ENCODE data around the gene FGFR2.
A peak's percentile ranks its signal among the peaks of the same experiment; 100 is the strongest.
"Not testable (repeated sequence)": the region's sequence is repeated elsewhere in the genome, so short reads cannot be mapped to it uniquely, and the experiment has no call there.

FGFR2 gene

GRCh38 chr10:121556455-121556854 lies 41.8 kb downstream of the FGFR2 start:
- no peak for DNase-seq

- DNase-seq: not testable (repeated sequence)
Measured at GRCh38 chr10:121554916-121555315, 43.3 kb downstream of the FGFR2 start.

DNA sequence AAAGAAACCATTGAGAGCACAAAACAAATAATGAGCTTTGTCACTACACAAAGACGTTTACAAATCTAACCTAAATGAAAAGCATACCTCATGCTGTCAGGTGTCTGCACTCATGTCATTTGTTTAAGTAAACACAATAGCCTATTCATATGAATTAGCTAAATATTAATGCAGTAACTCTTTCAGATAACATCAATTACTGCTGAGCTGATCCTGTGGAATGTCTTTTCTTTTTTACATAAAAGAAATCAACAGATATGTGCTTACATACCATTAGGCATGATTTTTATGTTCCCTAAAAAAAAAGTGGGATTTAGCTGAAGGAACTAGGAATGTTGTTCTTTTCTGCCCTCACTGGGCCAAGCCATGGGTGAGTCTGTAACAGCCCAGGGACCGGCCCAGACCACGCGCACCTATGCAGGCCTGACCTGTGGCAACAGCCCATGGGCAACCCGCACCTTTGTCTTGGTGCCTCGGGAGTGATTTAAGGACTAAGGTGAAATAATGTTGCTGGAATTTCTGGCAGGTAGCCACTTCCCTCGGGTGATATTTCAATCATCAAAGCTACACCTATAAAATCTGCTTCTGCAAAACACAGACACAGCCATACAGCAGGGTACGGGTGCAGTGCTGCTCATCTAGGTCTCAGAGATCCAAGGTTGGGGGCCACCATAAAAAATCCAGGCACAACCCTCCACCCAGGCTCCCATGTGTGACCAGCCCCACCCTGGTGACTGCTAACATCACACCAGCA lies 44.6 kb downstream of the FGFR2 start:
- DNase-seq: peak in 1 of 56 donors; percentile 35

DNA sequence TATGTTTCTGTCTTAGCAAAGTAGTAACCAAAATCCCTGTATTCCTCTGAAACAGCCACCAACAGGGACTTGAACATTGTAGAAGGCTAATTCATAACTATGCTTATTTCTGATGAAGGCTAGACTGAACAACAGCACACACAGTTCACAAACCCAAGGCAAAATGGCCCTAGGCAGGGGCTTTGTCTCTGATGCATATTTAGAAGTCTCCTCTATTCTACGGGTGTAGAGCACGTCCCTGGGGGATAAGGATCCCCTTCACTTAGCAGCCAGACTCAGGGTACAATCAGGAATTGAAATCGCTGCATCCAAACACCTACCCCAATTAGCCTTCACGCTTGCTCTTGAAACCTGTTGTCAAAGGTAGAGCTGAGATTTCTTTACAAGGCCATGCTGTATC lies 45.5 kb downstream of the FGFR2 start:
- no peak for DNase-seq

- no peak for DNase-seq
Measured at GRCh38 chr10:121551210-121551885, 46.9 kb downstream of the FGFR2 start.

DNA sequence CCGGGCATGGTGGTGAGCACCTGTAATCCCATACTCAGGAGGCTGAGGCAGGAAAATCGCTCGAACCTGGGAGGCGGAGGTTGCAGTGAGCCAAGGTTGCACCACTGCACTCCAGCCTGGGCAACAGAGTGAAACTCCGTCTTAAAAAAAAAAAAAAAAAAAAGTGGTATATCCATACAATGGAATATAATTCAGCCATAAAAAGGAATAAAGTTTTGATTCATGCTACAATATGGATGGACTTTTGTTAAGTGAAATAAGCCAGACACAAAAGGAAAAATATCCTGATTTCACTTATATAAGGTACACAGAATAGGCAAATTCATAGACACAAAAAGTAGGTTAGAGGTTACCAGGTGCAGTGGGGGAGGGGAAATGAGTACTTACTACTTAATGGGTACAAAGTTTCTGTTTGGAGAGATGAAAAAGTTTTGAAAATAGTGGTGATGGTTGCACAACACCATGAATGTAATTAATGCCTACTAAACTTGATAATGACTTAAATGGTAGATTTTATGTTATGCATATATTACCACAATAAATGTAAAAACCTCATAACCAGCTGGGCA lies 53.9 kb downstream of the FGFR2 start:
- no peak for DNase-seq

GRCh38 chr10:121543545-121543944 lies 54.7 kb downstream of the FGFR2 start:
- DNase-seq: no peak

GRCh38 chr10:121541450-121542120 lies 56.7 kb downstream of the FGFR2 start:
- no peak for DNase-seq

GRCh38 chr10:121540732-121541395 lies 57.4 kb downstream of the FGFR2 start:
- no peak for DNase-seq

GRCh38 chr10:121539786-121540185 lies 58.5 kb downstream of the FGFR2 start:
- peak in 5 of 56 donors; percentile 19 to 30 (median 27) for DNase-seq

- DNase-seq: peak in 31 of 56 donors; percentile 20 to 86 (median 57)
Measured at GRCh38 chr10:121536310-121536913, 61.8 kb downstream of the FGFR2 start.

DNA sequence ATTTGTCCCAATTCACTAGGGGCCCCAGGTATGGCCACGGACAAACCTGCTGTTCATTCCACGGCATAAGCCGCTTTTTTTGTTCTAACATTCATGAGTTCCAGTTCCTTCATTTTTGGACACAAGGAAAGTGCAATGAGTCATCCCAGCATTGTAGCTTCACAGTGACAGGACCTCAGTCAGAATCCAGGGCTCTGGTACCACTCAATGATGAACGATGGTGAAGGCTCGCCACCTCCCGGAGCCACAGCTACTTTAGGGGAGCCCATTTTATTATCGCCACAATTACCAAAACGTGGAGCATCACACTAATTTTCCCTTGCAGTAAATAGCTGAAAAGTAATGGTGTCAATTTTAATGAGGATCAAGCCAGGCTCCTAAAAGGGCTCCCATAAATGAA lies 62.9 kb downstream of the FGFR2 start:
- DNase-seq: no peak

DNA sequence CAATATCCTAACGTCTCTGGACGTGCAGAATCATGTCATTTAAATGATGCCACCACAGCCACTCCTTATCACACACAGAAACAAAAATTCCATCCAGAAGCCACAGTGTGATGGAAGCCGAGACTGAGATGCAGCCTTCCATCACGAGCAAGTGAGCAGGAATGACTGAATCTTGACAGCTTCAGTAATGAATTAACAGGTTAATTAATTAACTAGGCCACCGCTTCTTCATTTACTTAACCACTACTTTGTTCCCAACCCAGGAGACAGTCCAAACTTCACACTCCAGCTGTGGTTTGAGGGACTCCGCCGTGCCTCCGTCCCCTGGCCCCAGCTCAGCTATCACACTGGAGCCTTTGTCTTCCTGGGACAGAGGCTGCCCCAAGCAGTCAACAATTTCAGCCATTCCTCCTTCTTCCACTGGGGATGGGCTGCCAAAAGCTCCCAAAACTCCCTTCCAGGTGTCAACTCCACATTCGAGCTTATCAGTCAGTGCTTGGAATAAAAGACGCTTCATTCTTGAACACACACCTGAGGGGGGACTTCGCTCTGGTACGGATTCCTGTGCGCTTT lies 65.9 kb downstream of the FGFR2 start:
- peak in 39 of 56 donors; percentile 8 to 79 (median 52) for DNase-seq

DNA sequence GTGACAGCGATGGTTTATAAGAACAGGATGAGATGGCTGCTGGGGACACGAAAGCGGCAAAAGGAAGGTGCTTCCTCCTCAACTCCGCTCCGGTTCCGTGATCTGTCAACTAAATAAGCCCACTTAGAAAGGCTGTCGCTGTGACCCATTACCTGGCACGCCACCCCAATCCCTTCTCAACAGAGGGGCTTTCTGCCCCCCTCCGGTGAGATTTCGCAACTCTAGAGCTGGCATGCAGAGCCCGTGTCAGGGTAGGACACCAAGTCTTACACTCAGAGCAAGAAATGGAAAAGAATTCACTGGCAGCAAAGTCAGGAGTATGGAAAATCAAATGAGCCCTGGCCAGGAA lies 66.4 kb downstream of the FGFR2 start:
- no peak for DNase-seq

GRCh38 chr10:121531076-121531829 lies 67.0 kb downstream of the FGFR2 start:
- DNase-seq: peak in 8 of 56 donors; percentile 27 to 42 (median 33)

DNA sequence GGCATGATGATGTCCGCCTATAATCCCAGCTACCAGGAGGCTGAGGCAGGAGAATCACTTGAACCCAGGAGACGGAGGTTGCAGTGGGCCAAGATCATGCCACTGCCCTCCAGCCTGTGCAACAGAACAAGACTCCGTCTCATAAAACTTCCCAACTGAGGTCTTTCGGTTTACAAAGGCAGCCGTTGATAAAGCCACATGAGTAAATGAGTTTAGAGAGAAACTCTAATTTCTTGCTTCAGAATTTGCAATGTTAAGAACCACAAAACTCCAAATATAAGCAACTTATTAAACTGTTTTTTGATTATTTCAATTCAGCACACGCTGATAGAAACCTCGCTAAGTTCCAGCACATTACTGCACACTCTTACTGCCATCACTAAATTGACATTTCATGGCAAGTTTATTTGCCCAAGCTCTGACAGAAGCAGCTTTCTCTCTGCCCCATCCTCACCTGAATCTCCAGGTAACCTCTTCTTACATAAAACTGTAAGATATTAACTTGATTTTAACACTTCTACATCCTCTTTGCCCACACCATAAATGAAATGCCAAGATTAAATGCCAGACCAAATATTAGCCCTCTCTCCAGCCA lies 67.7 kb downstream of the FGFR2 start:
- DNase-seq: no peak

DNA sequence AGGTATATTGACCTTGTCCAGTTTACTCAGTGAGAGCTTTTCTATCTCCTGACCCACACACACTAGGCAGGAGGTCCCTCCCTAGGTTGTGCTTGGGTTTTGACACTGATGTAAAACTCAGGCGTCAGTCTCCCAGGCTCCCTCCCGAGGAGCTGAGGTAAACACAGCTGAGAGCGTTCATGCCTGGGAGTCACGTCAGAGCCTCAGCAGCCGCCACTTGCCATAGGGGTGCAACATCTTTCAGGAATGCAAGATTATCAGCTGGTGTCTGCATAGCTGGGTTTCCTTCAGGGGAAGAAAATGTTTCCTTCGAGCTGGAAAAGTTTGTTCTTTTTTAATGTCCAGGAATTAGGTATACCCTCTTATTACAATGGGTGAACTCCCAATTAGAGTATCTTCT lies 70.6 kb downstream of the FGFR2 start:
- peak in 2 of 56 donors; percentile 27 to 32 for DNase-seq

- DNase-seq: no peak
Measured at GRCh38 chr10:121526801-121527221, 71.4 kb downstream of the FGFR2 start.

- DNase-seq: peak in 9 of 56 donors; percentile 21 to 72 (median 37)
Measured at GRCh38 chr10:121526135-121526790, 72.0 kb downstream of the FGFR2 start.

Measured in amygdala (tissue), 56 donors.